Stimulated activated CD8-positive, alpha-beta memory T cell treated with anti-CD3 and anti-CD28 coated beads, Interleukin-4, amount 100 ng/mL, for 4 hours (primary cell): ENCODE measurements around the gene CMTR1.

Experiments
- DNase-seq, 2 donors: peaks; one replicate each; pipeline ENCODE4 v3.0.0-alpha.2; 2020; ENCODE audit warnings: low read depth in 2 of 2, low spot score in 1 of 2

Gene CMTR1

GRCh38 chr6:37477656-37478435, 44.8 kb downstream of the CMTR1 start:
- no peak for DNase-seq

DNA sequence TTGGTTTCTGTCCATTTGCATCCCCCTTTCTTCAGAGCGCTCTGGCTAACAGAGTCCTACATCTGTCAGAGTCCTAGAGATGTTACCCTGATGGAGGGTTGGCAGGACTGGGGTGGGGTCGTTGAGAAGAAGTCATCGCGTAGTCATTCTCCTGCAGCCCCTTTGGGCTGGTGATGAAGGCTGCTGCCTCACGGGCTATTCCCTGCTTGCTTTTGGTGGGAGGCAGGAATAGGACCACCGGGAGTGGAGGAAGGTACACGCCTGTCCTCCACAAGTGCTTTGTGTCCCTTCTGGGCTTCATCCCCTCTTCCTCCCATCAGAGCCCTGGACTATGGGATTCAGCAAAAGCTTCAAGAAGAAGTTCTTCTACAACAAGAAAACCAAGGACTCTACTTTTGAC, 45.8 kb downstream of the CMTR1 start:
- DNase-seq = no peak

GRCh38 chr6:37479266-37479854, 46.3 kb downstream of the CMTR1 start:
- DNase-seq = no peak

DNA sequence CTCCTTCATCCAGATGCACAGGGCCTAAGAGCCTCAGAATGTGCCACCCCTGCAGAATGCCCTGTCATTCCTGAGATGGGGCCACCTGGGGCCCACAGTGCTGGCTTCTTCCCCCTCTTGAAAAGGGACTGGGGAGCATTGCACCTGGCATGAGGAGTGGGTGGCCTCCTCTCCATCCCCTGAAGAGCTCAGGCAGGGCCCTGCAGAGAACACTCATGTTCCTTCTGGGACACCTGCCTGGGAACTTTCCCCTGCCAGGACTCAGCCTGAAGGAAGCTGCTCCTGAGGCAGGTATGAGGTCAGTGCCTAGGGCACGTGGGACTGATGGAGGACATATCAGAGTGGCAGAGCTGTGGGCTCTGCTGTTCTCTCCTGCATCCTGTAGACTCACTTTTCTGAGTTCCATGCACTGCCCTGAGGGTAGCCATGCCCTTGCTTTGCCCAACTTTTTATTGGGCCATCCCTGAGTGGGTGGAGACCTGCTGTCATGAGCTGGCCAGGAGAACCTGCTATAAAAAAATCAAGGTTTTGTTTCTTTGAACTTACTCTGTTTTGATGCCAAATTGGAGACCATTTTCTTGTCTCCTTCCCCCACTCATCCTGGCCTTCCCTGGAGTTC, 47.2 kb downstream of the CMTR1 start:
- DNase-seq = no peak

- no peak for DNase-seq
Measured at GRCh38 chr6:37480951-37481534, 48.0 kb downstream of the CMTR1 start.

DNA sequence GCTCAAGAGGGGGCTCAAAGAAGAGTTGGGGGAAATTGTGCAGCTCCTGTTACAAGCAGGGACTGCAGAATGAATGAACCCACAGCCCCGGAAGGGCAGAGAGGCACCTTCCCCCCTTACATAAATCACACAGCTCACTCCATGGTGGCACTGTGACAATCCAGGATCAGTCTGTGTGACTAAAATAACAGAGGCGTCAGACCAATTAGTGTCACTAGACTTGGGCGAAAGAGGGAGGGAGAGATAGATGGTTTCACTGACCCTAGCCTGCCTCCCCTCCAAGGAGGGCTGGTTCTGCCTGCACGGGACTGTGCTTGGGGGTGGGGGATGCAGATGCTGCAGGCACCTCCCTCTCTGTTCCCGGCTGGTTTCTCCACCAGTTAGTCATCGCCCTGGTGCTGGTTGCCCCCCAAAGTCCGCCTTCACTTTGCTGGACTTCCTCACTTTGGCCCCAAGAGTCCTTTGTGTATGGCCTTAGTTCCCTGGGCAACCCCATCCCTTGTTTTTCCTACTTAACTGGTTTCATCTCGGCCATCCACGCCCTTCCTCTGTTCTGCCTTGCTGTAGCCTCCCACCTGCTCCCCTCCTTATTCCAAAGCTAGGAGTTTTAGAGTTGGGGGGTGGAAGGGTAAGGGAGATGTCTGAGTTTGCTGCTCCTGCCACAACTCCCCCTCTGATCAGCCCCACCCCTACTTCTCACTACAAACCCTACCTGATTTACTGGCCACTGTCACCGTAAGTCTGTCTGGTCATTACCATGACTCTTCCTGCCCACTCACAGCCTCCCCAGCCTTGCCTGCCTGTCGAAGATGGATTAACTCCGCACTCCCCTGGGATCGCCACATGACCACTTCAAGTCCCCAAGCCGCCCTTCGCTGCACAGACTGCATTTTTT, 48.9 kb downstream of the CMTR1 start:
- DNase-seq = no peak

DNA sequence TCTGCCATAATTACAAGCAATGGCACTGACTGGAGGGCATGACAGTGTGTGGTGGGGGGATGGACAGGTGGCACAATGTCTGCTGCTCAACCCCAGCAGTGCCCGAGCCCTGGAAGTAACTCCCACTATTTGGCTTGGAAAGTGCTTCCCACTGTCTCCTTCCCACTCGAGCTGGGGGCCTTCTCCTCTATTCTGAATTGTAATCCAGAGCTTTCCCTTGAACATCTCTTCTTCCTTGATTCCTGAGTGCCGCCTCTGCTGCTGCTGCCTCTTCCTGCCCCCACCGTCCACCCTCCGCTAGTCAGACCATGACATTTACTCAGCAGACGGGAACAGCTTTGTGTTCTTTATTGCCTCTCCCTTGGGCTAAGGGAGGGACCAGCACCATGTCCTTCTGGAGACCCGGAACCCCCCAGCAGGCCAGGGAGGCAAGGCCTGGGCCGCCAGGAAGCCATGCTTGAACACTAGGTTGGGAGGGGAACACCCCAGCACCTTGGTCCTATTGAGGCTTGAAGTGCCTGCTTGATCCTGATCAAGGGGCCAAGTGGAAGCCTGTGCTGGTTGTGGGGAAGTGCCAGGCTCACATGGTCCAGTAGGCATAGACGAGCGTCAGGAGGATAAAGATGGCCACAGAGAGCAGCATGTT, 49.7 kb downstream of the CMTR1 start:
- DNase-seq = no peak

GRCh38 chr6:37483252-37483901, 50.4 kb downstream of the CMTR1 start:
- DNase-seq = no peak

GRCh38 chr6:37483917-37484785, 51.1 kb downstream of the CMTR1 start:
- DNase-seq = peak in 1 of 2 donors; percentile 52

- DNase-seq = no peak
Measured at GRCh38 chr6:37484786-37485170, 51.8 kb downstream of the CMTR1 start.

- DNase-seq = no peak
Measured at GRCh38 chr6:37485291-37485702, 52.3 kb downstream of the CMTR1 start.

DNA sequence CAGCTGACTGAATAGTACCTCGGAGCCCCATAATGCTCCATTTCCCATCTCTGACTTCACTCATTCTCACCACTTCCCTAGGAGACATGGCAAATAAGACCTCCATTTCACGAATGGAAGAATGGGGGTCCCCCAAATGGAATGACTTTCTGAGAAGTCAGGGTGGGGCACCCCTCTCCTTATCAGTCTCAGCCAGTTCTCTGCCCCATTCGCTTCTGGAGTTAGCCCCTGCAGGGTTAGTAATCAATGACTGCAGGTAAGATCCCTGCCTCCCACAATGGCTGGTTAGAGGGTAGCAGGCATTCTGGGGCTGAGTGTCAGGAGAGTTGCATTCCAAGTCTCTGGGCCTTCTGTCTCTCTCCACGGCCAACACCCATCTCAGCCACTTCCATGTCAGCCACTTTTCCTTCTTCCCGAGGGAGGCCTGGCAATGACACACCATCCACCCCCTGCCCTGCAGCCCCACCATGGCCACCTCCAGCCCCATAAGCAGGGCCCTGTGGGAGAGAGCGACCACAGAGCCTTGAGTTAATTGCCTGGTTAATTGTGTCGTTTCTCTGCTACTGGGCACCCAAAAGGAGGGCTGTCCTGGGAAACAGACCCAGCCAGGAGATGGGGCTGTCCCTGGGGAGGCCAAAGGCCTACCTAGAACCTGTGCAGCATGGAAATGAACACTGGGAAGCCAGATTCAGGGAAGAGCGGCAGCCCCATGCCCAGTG, 53.3 kb downstream of the CMTR1 start:
- DNase-seq = no peak

GRCh38 chr6:37487591-37488380, 54.8 kb downstream of the CMTR1 start:
- DNase-seq = no peak

DNA sequence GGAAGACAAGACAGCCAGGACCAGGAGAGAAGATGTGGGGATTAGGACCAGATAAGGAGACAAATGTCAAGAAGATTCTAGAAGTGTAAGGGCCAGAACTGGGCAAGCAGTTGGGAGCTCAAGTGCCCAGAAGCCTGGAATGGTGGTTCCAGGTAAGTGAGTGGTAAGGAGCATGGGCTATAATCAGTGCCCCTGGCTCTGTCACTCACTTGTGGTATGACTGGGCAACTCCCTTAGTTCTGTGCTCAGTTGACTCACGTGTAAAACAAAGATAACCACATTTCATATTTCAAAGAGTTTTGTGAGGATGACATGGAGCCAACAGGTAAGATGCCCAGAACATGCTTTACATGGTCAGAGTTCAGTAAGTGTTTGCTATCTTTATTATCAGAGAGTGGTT, 55.5 kb downstream of the CMTR1 start:
- DNase-seq = no peak

DNA sequence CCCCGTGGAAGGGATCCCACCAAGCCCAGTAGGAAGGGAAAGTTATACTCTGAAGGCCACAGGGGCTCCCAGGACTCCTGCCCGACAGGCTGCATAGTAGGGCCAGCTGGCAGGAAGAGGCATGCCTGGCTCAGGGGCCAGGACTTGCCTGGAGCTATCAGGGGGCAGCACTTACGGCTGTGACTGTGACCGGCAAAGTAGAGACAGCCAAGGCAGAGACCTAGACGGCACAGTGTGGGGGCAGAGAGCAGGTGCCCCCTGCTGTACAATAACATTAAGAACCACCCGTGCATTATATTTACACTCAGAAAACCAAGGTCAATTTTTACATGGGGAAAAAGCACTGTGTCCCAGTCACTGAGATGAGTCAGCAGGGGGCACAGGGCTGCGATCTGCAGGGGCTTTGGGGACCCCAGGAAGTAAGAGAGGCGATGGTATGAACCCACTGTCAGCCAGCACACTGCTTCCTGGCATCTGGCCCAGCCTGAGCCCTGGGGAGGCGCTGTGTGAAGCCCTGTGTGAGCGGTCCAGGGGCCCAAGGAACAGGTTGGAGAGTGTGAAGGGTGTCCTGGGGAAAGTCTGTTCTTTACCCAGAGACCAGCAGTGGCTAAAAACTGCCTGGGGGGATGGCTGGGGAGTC, 56.8 kb downstream of the CMTR1 start:
- DNase-seq = no peak

GRCh38 chr6:37490536-37491170, 57.6 kb downstream of the CMTR1 start:
- no peak for DNase-seq
